ENCODE measurements around the gene MFAP3L. TPM values are rescaled to one million over a fixed set of nuclear protein-coding genes. Genes with fewer than 3 reads are reported as not detected.
A peak's percentile ranks its signal among the peaks of the same experiment; 100 is the strongest.

Gene MFAP3L
- total and polyA plus RNA-seq, 8 donors = 2.1 to 4.8 (median 2.5) TPM

GRCh38 chr4:170008371-170008770 is 17.8 kb downstream of the MFAP3L start:
- no peaks in the 10 kb centered on the region for H3K27me3 ChIP-seq
- no peaks in the 10 kb centered on the region for H3K9me3 ChIP-seq
- H3K4me1 ChIP-seq = peaks cover 0 to 11% of the 10 kb centered on the region in 2 donors
- no peak overlapping the region for H3K27ac ChIP-seq
- H3K36me3 ChIP-seq = no peaks in the 10 kb centered on the region
- DNase-seq = no peak
- no peak for ATAC-seq
- no peak overlapping the region for H3K4me3 ChIP-seq
- intact Hi-C loops (cut with DNase I) = no loop called here
- TF ChIP-seq, protein P1, sequence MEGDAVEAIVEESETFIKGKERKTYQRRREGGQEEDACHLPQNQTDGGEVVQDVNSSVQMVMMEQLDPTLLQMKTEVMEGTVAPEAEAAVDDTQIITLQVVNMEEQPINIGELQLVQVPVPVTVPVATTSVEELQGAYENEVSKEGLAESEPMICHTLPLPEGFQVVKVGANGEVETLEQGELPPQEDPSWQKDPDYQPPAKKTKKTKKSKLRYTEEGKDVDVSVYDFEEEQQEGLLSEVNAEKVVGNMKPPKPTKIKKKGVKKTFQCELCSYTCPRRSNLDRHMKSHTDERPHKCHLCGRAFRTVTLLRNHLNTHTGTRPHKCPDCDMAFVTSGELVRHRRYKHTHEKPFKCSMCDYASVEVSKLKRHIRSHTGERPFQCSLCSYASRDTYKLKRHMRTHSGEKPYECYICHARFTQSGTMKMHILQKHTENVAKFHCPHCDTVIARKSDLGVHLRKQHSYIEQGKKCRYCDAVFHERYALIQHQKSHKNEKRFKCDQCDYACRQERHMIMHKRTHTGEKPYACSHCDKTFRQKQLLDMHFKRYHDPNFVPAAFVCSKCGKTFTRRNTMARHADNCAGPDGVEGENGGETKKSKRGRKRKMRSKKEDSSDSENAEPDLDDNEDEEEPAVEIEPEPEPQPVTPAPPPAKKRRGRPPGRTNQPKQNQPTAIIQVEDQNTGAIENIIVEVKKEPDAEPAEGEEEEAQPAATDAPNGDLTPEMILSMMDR (IDR thresholded peaks at IDR 0.05) = no peak

GRCh38 chr4:170007113-170007512 is 19.1 kb downstream of the MFAP3L start:
- DNase-seq (no peak), ATAC-seq (no peak)
- no peak overlapping the region for H3K4me3 ChIP-seq
- H3K36me3 ChIP-seq = no peaks in the 10 kb centered on the region
- H3K9me3 ChIP-seq = no peaks in the 10 kb centered on the region
- peak overlapping the region in 1 of 2 donors; percentile 1 for H3K27ac ChIP-seq
- H3K27me3 ChIP-seq = no peaks in the 10 kb centered on the region
- peaks cover 0 to 11% of the 10 kb centered on the region in 2 donors for H3K4me1 ChIP-seq
- intact Hi-C loops (cut with DNase I) = no loop called here
- TF ChIP-seq, protein P1 (IDR thresholded peaks at IDR 0.05) = no peak

- H3K27me3 ChIP-seq = no peaks in the 10 kb centered on the region
- DNase-seq (no peak), ATAC-seq (no peak)
- no peaks in the 10 kb centered on the region for H3K9me3 ChIP-seq
- TF ChIP-seq, protein P1 (IDR thresholded peaks at IDR 0.05) = no peak
- H3K27ac ChIP-seq = no peak overlapping the region
- H3K4me3 ChIP-seq = no peak overlapping the region
- no peaks in the 10 kb centered on the region for H3K36me3 ChIP-seq
- intact Hi-C loops (cut with DNase I) = no loop called here
- H3K4me1 ChIP-seq = peaks cover 0 to 11% of the 10 kb centered on the region in 2 donors
These were observed 20.7 kb downstream of the MFAP3L start for GRCh38 chr4:170005472-170005871.

DNA sequence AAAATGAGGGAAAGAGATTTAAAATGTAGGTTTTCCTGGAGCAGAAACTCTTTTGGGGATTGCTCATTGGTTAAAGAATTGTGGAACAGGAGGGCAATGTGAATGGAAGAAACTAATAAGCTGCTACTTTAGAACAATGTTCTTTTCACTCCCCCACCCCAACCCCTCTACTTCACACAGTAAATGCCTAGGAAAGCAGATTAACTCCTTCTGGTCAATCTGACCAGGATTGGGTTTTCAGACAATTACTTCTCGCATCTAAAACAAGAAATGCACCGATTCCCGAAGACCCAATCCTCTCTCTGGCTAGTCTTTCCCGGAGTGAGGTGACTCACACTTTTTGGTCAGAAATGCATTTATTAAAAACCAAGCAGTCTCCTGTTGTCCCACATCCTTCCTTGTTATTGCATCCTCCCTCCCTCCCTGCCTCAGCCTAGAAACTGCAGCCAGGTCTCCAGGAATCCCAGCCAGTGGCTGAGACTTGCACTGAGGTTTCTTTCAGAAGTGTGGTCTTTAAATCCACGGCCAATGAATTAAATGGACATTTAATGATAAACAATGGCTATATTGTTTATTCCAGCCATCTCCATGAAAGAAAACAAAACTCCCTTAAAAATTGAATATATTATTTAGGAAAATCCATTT is 21.4 kb downstream of the MFAP3L start:
- Histone ChIP-seq H3K4me1 (peaks cover 0 to 11% of the 10 kb centered on the region in 2 donors), H3K36me3 (no peaks in the 10 kb centered on the region), H3K27ac (no peak overlapping the region), H3K27me3 (no peaks in the 10 kb centered on the region), H3K4me3 (no peak overlapping the region), H3K9me3 (no peaks in the 10 kb centered on the region)
- TF ChIP-seq, protein P1 (IDR thresholded peaks at IDR 0.05) = no peak
- intact Hi-C loops (cut with DNase I) = no loop called here
- ATAC-seq (no peak), DNase-seq (no peak)

GRCh38 chr4:170003071-170004070 is 22.8 kb downstream of the MFAP3L start:
- DNase-seq (no peak), ATAC-seq (no peak)
- H3K27ac ChIP-seq = no peak overlapping the region
- H3K27me3 ChIP-seq = no peaks in the 10 kb centered on the region
- TF ChIP-seq, protein P1 (IDR thresholded peaks at IDR 0.05) = no peak
- no peaks in the 10 kb centered on the region for H3K9me3 ChIP-seq
- intact Hi-C loops (cut with DNase I) = no loop called here
- H3K4me3 ChIP-seq = no peak overlapping the region
- H3K4me1 ChIP-seq = peaks cover 0 to 9% of the 10 kb centered on the region in 2 donors
- H3K36me3 ChIP-seq = no peaks in the 10 kb centered on the region
